Stimulated activated naive CD4-positive, alpha-beta T cell treated with Interleukin-2 at 50 U/mL for 16 hours (primary cell): Measurements from ENCODE around the gene FBXO38.

Source experiments
- DNase-seq: peaks from one replicate; lab custom pipeline; 2025; lab: John Stamatoyannopoulos, UW

Gene FBXO38, protein sequence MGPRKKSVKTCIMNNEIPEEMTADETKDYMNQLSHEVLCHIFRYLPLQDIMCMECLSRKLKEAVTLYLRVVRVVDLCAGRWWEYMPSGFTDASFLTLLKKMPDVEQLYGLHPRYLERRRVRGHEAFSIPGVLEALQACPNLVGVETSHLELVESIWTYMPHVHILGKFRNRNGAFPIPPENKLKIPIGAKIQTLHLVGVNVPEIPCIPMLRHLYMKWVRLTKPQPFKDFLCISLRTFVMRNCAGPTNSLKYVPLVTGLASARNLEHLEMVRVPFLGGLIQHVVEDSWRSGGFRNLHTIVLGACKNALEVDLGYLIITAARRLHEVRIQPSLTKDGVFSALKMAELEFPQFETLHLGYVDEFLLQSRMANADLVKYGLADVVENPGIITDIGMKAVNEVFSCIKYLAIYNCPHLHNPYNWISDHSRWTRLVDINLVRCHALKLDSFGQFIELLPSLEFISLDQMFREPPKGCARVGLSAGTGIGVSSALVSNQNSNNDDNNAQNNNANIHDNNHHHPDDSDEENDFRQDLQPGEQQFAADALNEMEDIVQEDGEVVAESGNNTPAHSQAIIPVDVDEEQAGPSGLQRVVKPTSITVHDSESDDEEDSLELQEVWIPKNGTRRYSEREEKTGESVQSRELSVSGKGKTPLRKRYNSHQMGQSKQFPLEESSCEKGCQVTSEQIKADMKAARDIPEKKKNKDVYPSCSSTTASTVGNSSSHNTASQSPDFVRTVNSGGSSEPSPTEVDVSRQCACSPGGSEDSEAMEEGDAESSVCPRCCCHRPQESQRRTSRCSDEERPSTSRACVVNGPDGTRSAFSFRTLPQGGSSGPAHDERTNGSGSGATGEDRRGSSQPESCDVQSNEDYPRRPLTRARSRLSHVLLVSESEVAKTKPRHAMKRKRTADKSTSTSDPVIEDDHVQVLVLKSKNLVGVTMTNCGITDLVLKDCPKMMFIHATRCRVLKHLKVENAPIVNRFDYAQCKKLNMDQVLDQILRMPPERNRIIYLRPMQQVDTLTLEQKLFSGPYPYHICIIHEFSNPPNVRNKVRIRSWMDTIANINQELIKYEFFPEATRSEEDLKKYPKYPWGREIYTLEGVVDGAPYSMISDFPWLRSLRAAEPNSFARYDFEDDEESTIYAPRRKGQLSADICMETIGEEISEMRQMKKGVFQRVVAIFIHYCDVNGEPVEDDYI

GRCh38 chr5:148383564-148384379 is at the start of gene FBXO38:
Gene FBXO38, plus strand, starts transcription at chr5:148383958. Its CDS starts 10,819 bp downstream, at chr5:148394777.
- DNase-seq: peak; percentile 98

DNA sequence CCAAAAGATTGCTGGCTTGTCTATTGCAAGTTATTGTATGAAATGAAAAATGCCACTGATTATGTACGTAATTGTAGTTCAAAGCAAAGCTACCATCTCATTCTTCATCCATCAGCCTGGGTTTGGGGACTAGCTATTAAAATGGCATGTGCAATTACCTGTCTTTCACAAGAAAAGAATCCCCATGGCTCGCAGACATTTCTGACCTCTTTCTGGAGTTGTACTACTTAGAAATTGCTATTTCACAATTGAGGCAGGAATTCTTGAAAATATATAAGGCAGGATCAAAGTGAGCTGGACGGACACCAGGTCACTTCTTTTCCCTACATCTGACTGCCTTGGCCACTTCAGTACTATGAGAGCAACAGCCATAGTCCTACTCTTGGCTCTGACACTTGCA is 48.5 kb upstream of the FBXO38 start, which contains the start of gene SPINK9:
Gene SPINK9, plus strand, starts transcription at position 301 of the 400 bp plus-strand sequence. Its CDS starts 55 bp downstream, at position 356.
- DNase-seq: no peak

- no peak for DNase-seq
Observed at GRCh38 chr5:148336704-148337435, 46.9 kb upstream of the FBXO38 start.

DNA sequence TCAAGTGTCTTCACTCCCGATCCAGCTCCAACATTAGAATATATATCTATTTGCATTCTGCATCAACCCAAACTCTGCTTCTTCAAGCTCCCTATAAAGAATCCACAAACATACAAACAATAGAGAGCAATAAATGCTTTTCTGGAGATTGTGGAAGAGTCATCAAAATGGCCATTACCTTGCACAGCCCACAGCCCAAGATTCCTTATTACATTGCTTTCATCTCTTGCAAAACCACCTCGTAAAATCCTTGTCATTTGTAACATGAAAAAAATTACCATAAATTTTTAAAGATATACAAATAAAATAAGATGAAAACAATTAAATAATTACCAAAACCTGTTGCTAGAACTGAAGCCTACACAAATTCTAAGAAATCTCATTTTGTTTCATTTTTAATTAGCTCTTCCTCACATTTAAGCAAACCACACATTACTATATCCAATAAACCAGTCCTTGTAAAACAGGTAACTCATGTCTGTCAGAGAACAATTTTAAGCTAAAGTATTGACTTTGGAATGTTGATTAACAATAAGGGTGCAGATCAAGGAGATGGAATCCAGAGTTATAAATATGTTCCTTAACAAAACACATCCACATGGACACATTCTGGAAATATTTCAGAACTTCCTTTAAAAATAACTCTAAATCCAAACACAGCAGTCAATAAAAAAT is 41.2 kb upstream of the FBXO38 start:
- DNase-seq: no peak

DNA sequence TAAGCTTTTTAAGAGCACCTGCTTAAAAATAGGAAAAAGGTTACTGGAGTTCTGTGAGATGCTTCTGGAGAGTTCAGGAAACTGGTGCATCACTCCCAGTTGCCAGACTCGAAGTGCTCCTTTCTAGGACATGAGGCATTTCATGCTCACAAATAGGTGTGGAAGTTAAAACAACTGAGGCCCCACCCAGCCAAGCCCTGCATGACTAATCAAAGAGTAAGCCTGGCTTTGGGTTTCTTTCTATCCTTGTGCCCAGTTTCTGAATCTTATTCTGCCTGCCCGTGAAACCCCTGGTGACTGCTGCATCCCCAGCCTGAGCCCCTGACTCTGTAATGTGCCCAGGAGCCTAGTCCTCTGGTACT is 40.7 kb upstream of the FBXO38 start:
- DNase-seq: no peak

DNA sequence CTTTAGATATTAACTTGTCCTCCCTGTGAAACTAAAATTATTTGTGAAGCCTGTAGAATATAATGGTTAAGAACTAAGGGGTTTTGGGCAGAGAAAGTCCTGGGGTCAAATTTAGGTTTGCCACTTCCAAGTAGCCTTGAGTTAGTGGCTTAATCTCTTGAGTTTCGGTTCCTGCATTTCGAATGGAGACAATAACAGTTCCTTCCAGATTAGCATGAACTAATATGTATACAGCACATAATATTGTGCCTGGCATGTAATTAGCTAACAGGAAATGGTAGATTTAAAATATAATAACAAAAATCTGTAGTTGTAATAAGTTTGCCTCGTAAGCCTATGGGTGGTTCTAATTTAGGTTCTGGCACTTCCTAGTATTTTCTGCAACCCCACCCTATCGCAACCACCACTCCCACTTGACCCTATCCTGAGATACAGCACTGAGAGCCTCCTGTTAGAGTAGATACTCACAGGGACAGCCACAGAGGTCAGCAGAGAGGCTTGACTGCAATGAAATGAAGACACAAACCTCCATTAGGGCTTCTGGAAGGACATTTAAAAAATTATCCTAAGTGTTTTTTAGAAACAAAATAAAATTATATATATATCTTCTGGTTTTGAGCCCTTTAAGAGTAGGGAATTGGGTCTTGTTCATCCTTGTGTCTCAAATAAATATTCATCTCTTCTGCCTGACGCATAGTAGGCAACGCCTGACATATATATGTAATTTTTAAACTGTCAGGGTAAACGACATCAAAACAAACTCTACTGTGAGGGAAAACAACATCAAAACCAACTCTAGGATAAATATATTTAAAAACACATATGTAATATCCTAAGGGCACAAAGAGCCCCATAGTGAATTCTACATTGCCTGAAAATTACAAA is 39.9 kb upstream of the FBXO38 start:
- no peak for DNase-seq

- DNase-seq: no peak
Observed at GRCh38 chr5:148347706-148348105, 36.1 kb upstream of the FBXO38 start.

DNA sequence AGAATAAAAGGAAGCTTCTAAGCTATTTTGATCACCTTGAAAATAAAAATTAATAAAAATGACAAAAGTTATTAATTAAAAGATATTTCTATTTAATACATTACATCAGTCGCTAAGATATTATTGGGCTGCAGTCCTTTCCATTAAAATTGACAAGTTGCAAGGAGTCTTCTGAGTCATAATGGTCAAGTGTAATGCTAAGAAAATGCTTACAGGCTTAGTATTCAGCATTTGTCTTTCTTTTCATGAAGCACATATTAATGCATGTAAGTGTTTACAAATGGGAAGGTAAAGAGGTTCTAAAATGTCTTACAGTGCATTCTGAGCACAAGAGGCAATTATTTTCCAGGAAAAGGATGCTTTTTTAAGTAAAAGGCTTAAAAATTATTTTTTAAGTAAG is 31.1 kb upstream of the FBXO38 start:
- no peak for DNase-seq

GRCh38 chr5:148353634-148354033 is 30.1 kb upstream of the FBXO38 start:
- DNase-seq: no peak

- no peak for DNase-seq
Observed at GRCh38 chr5:148364343-148364742, 19.4 kb upstream of the FBXO38 start.

- DNase-seq: no peak
Observed at GRCh38 chr5:148368299-148368698, 15.5 kb upstream of the FBXO38 start.

DNA sequence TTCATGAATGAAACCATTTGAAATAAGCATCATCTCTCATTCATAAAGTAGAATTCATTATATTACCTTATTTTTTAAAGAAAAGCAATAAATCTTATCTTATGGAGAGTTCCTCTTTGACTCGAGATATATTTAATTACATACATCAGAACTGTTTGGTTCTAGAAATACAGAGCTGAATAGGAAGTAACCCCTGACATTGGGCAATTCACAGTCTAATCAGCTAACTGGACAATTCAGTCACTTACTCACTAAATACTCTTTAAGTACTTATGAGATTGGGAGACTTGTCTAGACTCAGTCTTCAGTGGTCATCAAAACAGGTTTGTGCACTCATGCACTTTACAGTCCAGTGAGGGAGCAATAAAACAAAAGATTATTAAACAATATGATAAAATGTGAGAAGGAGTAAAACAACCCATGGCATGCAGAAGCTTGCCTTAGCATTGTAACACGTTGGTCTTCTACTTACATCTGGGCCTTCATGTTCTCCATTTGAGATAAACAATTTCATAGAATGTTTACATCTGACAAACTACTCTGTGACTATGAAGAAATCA is 11.5 kb upstream of the FBXO38 start:
- DNase-seq: no peak

- DNase-seq: no peak
Observed at GRCh38 chr5:148372893-148373292, 10.9 kb upstream of the FBXO38 start.

- DNase-seq: no peak
Observed at GRCh38 chr5:148374690-148375360, 8.9 kb upstream of the FBXO38 start.

GRCh38 chr5:148376198-148376597 is 7.6 kb upstream of the FBXO38 start:
- DNase-seq: no peak

DNA sequence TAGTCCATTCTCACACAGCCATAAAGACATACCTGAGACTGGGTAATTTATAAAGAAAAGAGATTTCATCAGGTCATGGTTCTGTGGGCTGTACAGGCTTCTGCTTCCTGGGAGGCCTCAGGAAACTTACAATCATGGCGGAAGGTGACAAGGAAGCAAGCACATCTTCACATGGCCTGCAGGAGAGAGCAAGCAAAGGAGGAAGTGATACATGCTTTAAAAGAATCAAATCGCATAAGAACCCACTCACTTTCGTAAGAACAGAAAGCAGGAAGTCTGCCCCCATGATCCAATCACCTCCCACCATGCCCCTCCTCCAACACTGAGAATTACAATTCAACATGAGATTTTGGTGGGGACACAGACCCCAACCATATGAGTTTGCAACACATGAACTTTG is 5.1 kb upstream of the FBXO38 start:
- no peak for DNase-seq

- DNase-seq: no peak
Observed at GRCh38 chr5:148379340-148379739, 4.4 kb upstream of the FBXO38 start.

GRCh38 chr5:148381906-148382305 is 1.9 kb upstream of the FBXO38 start:
- DNase-seq: no peak
